Progenitor cell of endocrine pancreas (in vitro differentiated cells): ENCODE data around the gene TMPRSS11F. TPM values are rescaled to one million over a fixed set of nuclear protein-coding genes. Genes with fewer than 3 reads are reported as not detected.

ENCODE experiments used
- DNase-seq: peaks from one replicate; pipeline ENCODE4 v3.0.0; 2021; ENCODE audit warnings: low spot score; ENCODE audit not compliant: unreplicated experiment
- H3K27ac Mint-ChIP-seq: 2 replicates; pipeline ENCODE4 v1.8.0; 2021; ENCODE audit warnings: mild to moderate bottlenecking, moderate library complexity, mixed read lengths
- H3K27me3 Mint-ChIP-seq: 2 replicates; pipeline ENCODE4 v1.8.0; 2021; ENCODE audit warnings: mixed read lengths
- H3K36me3 Mint-ChIP-seq: 2 replicates; pipeline ENCODE4 v1.8.0; 2022; ENCODE audit warnings: mixed read lengths; ENCODE audit not compliant: insufficient read depth
- H3K4me1 Mint-ChIP-seq: 2 replicates; pipeline ENCODE4 v1.8.0; 2021; ENCODE audit warnings: low read depth, mixed read lengths
- H3K4me3 Mint-ChIP-seq: 2 replicates; pipeline ENCODE4 v1.8.0; 2021; ENCODE audit warnings: low read depth, mild to moderate bottlenecking, moderate library complexity, mixed read lengths
- H3K9me3 Mint-ChIP-seq: 2 replicates; pipeline ENCODE4 v1.8.0; 2021; ENCODE audit warnings: low read depth, mixed read lengths
- total RNA-seq: library from RNA; stranded (reverse); gene quantifications from 2 replicates; pipeline ENCODE4 v1.2.1, GENCODE V29; 2021
- TF ChIP-seq, protein P1 (sequence below): fragments of 200-600 bp; sonication (generic); IDR thresholded peaks from one replicate; pipeline ENCODE4 v1.5.0; 2021; ENCODE audit warnings: antibody characterized with exemption, mild to moderate bottlenecking; ENCODE audit not compliant: unreplicated experiment

TMPRSS11F gene
- total RNA-seq, 1 donor from 2014 or later = not detected

DNA sequence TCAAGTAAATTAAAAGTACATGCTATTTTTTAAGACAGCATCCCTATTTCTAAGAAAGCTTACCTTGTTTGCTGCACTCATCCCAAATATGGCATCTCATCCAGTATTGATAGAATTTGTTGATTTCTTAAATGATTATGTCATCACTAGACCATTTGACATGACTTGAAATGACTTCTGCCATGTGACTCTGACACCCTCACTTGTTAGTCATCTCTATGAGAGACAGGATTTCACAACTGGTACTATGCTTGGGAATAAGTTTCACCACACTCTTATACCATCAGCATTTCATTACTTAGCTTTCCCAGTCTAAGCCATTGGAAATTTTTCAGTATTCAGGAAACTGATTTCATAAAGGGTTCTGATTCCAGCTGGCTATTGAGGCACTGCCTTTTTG is 55.3 kb downstream of the TMPRSS11F start:
- Mint-ChIP-seq H3K4me1 (no peaks in the 10 kb centered on the region), H3K36me3 (no peaks in the 10 kb centered on the region), H3K9me3 (no peaks in the 10 kb centered on the region), H3K27ac (no peak overlapping the region), H3K27me3 (no peaks in the 10 kb centered on the region), H3K4me3 (no peak overlapping the region)
- TF ChIP-seq, protein P1, sequence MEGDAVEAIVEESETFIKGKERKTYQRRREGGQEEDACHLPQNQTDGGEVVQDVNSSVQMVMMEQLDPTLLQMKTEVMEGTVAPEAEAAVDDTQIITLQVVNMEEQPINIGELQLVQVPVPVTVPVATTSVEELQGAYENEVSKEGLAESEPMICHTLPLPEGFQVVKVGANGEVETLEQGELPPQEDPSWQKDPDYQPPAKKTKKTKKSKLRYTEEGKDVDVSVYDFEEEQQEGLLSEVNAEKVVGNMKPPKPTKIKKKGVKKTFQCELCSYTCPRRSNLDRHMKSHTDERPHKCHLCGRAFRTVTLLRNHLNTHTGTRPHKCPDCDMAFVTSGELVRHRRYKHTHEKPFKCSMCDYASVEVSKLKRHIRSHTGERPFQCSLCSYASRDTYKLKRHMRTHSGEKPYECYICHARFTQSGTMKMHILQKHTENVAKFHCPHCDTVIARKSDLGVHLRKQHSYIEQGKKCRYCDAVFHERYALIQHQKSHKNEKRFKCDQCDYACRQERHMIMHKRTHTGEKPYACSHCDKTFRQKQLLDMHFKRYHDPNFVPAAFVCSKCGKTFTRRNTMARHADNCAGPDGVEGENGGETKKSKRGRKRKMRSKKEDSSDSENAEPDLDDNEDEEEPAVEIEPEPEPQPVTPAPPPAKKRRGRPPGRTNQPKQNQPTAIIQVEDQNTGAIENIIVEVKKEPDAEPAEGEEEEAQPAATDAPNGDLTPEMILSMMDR = no peak
- DNase-seq = no peak

DNA sequence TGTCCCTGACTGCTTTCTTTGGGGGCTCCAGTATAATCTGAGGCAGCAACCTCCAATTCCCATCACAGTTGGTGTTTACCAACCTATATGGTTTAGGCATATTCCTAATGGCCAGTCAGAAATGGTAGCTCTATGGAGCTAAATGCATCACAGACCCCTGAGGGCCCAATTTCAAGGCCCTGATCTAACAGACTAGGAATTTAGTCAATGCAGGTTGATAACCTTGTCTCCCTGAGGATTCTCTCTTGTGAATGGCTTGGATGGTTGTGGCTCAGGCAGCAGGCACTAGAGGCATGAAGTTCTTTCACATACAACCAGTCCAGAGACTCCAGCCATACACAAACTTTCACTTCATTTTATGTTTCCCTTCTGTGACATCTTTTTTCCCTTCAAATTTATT is 59.4 kb downstream of the TMPRSS11F start:
- Mint-ChIP-seq H3K27me3 (no peaks in the 10 kb centered on the region), H3K4me3 (no peak overlapping the region), H3K27ac (no peak overlapping the region), H3K4me1 (peaks cover 3% of the 10 kb centered on the region), H3K9me3 (no peaks in the 10 kb centered on the region), H3K36me3 (no peaks in the 10 kb centered on the region)
- TF ChIP-seq, protein P1 = no peak
- no peak for DNase-seq

DNA sequence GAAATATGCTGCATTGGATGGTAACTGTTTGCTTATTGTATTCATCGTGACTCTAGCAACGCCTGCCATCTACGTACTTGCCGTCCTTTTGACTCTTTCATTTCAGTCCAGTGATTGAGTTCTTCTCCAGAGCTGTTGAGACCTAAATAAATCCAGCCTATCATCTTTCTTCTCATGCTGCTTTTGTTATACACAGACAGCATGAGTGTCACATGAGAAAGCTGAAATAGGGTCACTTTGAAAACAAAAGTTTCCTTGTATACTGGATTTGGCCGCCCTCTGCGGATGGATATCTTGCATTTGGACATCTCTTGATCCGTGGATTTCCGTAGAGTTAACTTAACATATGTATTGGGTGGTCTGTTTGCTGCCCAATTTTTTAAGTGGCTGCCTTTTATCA is 67.2 kb downstream of the TMPRSS11F start:
- H3K36me3 Mint-ChIP-seq = no peaks in the 10 kb centered on the region
- H3K4me3 Mint-ChIP-seq = no peak overlapping the region
- no peak overlapping the region for H3K27ac Mint-ChIP-seq
- H3K9me3 Mint-ChIP-seq = no peaks in the 10 kb centered on the region
- H3K4me1 Mint-ChIP-seq = no peaks in the 10 kb centered on the region
- TF ChIP-seq, protein P1 = no peak
- DNase-seq = no peak
- no peaks in the 10 kb centered on the region for H3K27me3 Mint-ChIP-seq

DNA sequence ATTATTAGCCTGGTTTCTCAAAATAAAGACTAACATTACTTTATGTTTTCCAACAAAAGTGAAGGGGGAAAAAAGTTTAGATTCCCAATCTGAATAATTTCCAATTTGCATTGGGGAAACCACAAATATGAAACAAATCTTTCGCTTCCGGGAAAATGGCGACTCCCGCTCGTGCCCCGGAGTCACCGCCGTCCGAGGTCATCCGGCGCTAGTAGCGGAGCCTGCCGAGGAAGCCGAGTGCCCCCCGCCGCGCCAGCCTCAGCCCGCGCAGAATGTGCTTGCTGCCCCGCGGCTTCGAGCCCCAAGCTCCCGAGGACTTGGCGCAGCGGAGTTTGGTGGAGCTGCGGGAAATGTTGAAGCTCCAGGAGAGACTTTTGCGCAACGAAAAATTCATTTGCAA is 91.4 kb downstream of the TMPRSS11F start:
- Mint-ChIP-seq H3K27ac (no peak overlapping the region), H3K9me3 (no peaks in the 10 kb centered on the region), H3K4me1 (no peaks in the 10 kb centered on the region), H3K36me3 (no peaks in the 10 kb centered on the region), H3K27me3 (no peaks in the 10 kb centered on the region), H3K4me3 (no peak overlapping the region)
- TF ChIP-seq, protein P1 = no peak
- no peak for DNase-seq

DNA sequence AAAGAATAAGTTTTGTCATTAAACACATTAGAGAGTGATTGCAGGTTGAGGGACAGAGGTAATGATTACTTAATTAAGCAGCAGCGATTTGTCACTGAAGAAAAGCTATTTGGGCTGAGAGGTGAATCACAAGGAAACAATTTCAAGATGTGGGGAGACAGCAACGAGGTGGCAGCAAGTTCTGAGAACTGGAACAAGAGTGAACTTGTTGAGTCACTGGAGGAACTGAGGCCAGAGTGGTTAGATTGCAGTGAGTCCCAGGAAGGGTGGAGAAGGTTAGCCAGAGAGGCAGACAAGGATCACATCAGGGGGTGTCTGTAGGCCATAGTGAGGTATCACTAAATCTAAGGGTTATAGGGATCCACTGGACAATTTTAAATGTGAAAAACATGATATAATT is 108.5 kb downstream of the TMPRSS11F start:
- DNase-seq = no peak
- TF ChIP-seq, protein P1 = no peak
- Mint-ChIP-seq H3K27me3 (no peaks in the 10 kb centered on the region), H3K27ac (no peak overlapping the region), H3K4me3 (no peak overlapping the region), H3K9me3 (no peaks in the 10 kb centered on the region), H3K4me1 (no peaks in the 10 kb centered on the region), H3K36me3 (no peaks in the 10 kb centered on the region)
